Hepatocyte (in vitro differentiated cells): ENCODE results near the gene EIF4ENIF1.

Experiments
- EZH2phosphoT487 ChIP-seq: fragments of 200-600 bp; sonication (generic); IDR thresholded peaks from one replicate; pipeline ENCODE4 v1.6.1; 2018; ENCODE audit warnings: antibody characterized with exemption, mild to moderate bottlenecking, low read depth, moderate library complexity; ENCODE audit not compliant: unreplicated experiment, severe bottlenecking
- TF ChIP-seq, protein P1 (sequence below): fragments of 200-600 bp; sonication (generic); IDR thresholded peaks from 2 replicates; pipeline ENCODE4 v1.5.1; 2016; ENCODE audit warnings: antibody characterized with exemption, mild to moderate bottlenecking; ENCODE audit not compliant: poor library complexity

DNA sequence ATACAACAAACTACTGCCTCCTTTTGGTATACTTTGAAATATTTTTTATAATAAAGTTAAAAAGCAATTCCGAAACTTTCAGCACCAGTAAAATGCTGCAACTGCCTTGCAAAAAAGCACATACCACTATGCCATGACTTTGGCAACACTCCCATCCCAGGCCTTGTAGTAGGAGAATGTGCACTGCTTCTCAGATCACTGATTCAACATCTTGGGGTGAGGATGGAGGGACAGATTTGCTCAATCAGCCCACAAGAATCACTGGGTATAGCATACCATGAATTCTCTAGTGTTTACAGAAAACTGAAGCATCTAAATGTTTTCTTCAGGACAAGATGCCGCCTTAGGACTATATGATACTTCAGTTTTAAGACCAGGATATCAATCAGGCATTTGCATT, 14.9 kb downstream of the EIF4ENIF1 start:
- TF ChIP-seq, protein P1, sequence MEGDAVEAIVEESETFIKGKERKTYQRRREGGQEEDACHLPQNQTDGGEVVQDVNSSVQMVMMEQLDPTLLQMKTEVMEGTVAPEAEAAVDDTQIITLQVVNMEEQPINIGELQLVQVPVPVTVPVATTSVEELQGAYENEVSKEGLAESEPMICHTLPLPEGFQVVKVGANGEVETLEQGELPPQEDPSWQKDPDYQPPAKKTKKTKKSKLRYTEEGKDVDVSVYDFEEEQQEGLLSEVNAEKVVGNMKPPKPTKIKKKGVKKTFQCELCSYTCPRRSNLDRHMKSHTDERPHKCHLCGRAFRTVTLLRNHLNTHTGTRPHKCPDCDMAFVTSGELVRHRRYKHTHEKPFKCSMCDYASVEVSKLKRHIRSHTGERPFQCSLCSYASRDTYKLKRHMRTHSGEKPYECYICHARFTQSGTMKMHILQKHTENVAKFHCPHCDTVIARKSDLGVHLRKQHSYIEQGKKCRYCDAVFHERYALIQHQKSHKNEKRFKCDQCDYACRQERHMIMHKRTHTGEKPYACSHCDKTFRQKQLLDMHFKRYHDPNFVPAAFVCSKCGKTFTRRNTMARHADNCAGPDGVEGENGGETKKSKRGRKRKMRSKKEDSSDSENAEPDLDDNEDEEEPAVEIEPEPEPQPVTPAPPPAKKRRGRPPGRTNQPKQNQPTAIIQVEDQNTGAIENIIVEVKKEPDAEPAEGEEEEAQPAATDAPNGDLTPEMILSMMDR, result no peak
- no peak for TF ChIP-seq EZH2phosphoT487
